ENCODE data around the gene TMEM8B.

- TF ChIP-seq GATA2 (IDR thresholded peaks at IDR 0.05; ENCODE audit: low read depth, low read length) = no peak
- no peak for TF ChIP-seq GATA3 (IDR thresholded peaks at IDR 0.05; ENCODE audit: low read depth, low read length)
Observed at GRCh38 chr9:35854091-35854762, 25.2 kb downstream of the TMEM8B start.
